Heart left ventricle (tissue), 16 donors: ENCODE measurements around the gene TTLL1. TPM values are rescaled to one million over a fixed set of nuclear protein-coding genes. Genes with fewer than 3 reads are reported as not detected.

Experiments used
- ATAC-seq, 4 donors: fragments of 200-7000 bp; cut with Tn5 transposase; one replicate each; pipeline ENCODE4 v1.9.1; 2020 to 2022; ENCODE audit warnings: moderate library complexity in 4 of 4, mild to moderate bottlenecking in 3 of 4, moderate number of reproducible peaks in 1 of 4
- DNase-seq, 5 donors: peaks; one replicate each; pipeline ENCODE4 v3.0.0-alpha.2; 2020
- H3K27ac ChIP-seq, 12 donors: fragments of 200-600 bp; sonication (generic) in 4 of 12; one replicate each; pipeline versions ENCODE4 v1.5.0 to v1.8.0; 2016 to 2022; ENCODE audit warnings: mild to moderate bottlenecking in 2 of 12
- H3K27me3 ChIP-seq, 9 donors: fragments of 200-600 bp; sonication (generic) in 2 of 9; one replicate each; pipeline versions ENCODE4 v1.5.1 to v1.8.0; 2016 to 2022; ENCODE audit warnings: mild to moderate bottlenecking in 3 of 9
- H3K36me3 ChIP-seq, 9 donors: fragments of 200-600 bp; sonication (generic) in 2 of 9; one replicate each; pipeline versions ENCODE4 v1.5.0 to v1.8.0; 2018 to 2022; ENCODE audit warnings: mild to moderate bottlenecking in 2 of 9
- H3K4me1 ChIP-seq, 12 donors: fragments of 200-600 bp; sonication (generic) in 4 of 12; one replicate each; pipeline versions ENCODE4 v1.5.0 to v1.8.0; 2016 to 2022; ENCODE audit warnings: mild to moderate bottlenecking in 3 of 12
- H3K4me3 ChIP-seq, 12 donors: fragments of 200-600 bp; sonication (generic) in 4 of 12; one replicate each; pipeline versions ENCODE4 v1.5.0 to v1.8.0; 2017 to 2022; ENCODE audit warnings: mild to moderate bottlenecking in 9 of 12, moderate library complexity in 4 of 12
- H3K9me3 ChIP-seq, 12 donors: fragments of 200-600 bp; sonication (generic) in 4 of 12; one replicate each; pipeline versions ENCODE4 v1.5.0 to v1.8.0; 2016 to 2022; ENCODE audit warnings: mild to moderate bottlenecking in 1 of 12
- POLR2A ChIP-seq, 2 donors: fragments of 450-650 bp; IDR thresholded peaks; one replicate each; pipeline ENCODE4 v1.6.1; 2017; ENCODE audit warnings: antibody characterized with exemption in 2 of 2, mild to moderate bottlenecking in 2 of 2, moderate library complexity in 2 of 2
- WGBS, 4 donors: extraction: QIAGEN DNeasy Blood & Tissue Kit in 2 of 4; methylation state at CpG; one replicate each; pipeline versions ENCODE4 v1.1.5 to v1.1.7; 2013 to 2018; 5-methylcytosine and 5-hydroxymethylcytosine counted together
- intact Hi-C, 10 donors: fragments of 100-400 bp; cut with DNase I; formaldehyde crosslinking; loops; one replicate each; pipeline versions ENCODE4 v1.11.1 to v1.14.2; 2022
- long read RNA-seq, 3 donors: library from polyadenylated mRNA; unstranded; transcript quantifications; one replicate each; pipeline ENCODE4 v2.0.0, GENCODE V29; 2020 to 2021
- polyA plus RNA-seq, 2 donors: library from polyadenylated mRNA; stranded (reverse); fragments of 200-250 nt; gene quantifications; one replicate each; pipeline ENCODE4 v1.2.3, GENCODE V29; 2013
- total RNA-seq, 9 donors: library from RNA; depleted of rRNA in 2 of 9; stranded (reverse); fragments of >200 nt in 2 of 9; fragmentation: NEBNext Ultra II Directional in 3 of 9; extraction: Animal tissue kit (Norgen Biotek cat#: 25700) in 3 of 9; gene quantifications; one replicate each; pipeline versions ENCODE4 v1.1.0 to v1.2.4, GENCODE V29; 2016 to 2023
- TF ChIP-seq, protein P1 (sequence below), 12 donors: fragments of 200-600 bp; sonication (generic) in 4 of 12; IDR thresholded peaks; one replicate each; pipeline versions ENCODE4 v1.5.0 to v1.8.0; 2018 to 2022; ENCODE audit warnings: antibody characterized with exemption in 12 of 12, mild to moderate bottlenecking in 5 of 12
- donor health status: ischemic (EF 13 %, LVEDD 7.1; RV severe dilation, severe dysfunction).
- donor health status: healthy with polysubstance abuse.
- donor health status: DM: no; HTN: yes; CAD: no.
- donor health status: DM: no; HTN: no; CAD: no.
- donor health status: ischemic (EF 25% LVEDD 6.9; RV normal size, moderate dysfunction).
- donor health status: ischemic (EF 25% LVEDD 5.7; RV mildly dilated, moderate dysfunction).
- donor health status: healthy.
- donor health status: DM: yes; HTN: yes; CAD: no.
- donor health status: ischemic (EF 35%, LVEDD 5.7; RV mildly dilated, moderate dysfunction).
- donor health status: nonischemic (EF 11% LVEDD 7.7; RV severe dilation, severe dysfunction).
- donor health status: DM: yes; HTN: yes; CAD: no.
- donor health status: PGD.
- donor health status: ischemic (EF 29% LVEDD 5.4; RV normal size, mild dysfunction).
- donor health status: nonischemic (EF 23%, LVEDD 6.1; RV moderate dilation, normal function).

Gene TTLL1
- total RNA-seq (10 to 100 TPM in 4 of 9 donors, 1 to 10 TPM in 5; 4.4 to 13.2 (median 8.4) TPM), polyA plus RNA-seq (1 to 10 TPM; 4.7 to 5.2 TPM)
- long read RNA-seq, donor 1, transcript TTLL1-201 (11 exons, 1,645 nt) = major isoform, 19 of 25 reads
- long read RNA-seq, donor 1, partial matches to known transcripts = 4 of 25 reads
- long read RNA-seq, donor 1, other reads (novel, unspliced or antisense) = 0 of 25 reads
- long read RNA-seq, donor 2, transcript TTLL1-201 (11 exons, 1,645 nt) = major isoform, 42 of 55 reads
- long read RNA-seq, donor 2, partial matches to known transcripts = 6 of 55 reads
- long read RNA-seq, donor 2, other reads (novel, unspliced or antisense) = 5 of 55 reads
- long read RNA-seq, donor 3, transcript TTLL1-201 (11 exons, 1,645 nt) = major isoform, 8 of 14 reads
- long read RNA-seq, donor 3, partial matches to known transcripts = 4 of 14 reads
- long read RNA-seq, donor 3, other reads (novel, unspliced or antisense) = 1 of 14 reads

DNA sequence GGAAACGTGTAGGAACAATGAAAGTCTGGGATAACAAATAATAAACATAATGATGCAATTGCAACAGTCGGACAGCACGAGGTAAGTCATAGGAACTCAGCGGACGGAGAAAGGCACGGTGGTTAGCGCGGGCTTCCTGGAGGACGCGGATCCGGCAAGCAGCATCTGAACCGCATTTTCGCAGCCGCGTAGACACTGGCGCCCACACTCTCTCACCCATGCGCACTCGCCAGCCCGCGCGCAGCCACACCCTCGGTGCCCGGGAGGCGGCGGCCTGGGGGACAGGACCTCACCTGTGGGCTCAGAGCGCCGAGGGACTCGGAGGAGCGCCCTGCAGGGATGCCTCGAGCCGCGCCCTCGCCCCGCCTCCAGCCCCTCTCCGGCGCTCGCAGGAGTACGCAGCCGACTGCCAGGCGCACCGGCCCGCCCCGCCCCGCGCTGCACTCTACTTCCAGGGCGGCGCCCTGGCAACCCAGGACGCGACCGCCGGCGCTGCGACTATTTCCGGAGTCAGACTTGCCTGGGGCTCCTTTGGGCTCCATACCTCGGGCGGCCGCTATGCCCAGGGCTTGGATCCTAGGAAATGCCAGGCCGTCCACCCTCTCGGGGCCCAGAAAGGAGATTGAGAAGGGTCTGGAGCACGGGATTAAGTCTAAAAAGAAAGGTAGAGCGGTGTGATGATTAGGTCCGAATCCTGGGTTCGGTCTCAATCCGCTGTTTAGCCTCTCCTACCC lies at the start of gene TTLL1:
Gene TTLL1 (minus strand): TSS at position 408 of the 734 bp plus-strand sequence. CDS start 13,805 bp downstream, outside the sequence.
- 4 to 8% (median 5%) methylated on average over 39 to 64 of the region's 64 CpGs for WGBS, 4 donors

DNA sequence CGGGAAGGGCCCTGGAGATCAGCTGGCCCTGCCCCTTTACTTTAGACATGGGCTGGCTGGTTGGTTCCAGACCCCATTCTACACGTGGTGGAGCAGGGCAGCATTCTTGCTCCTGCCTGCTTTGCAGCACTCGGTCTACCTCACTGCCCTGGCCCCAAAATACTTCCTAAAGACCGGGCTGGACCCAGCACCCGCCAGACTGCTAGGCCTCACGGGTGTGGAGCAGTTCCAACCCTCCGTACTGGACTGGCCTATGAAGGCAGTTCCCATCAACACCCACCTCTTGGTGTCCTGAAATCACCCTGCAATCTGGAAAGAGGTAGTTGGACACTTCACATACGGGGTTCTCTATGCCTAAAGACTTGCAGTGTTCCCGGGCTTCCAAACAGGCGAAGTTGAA lies 47.6 kb upstream of the TTLL1 start:
- peak in 2 of 4 donors; percentile 16 to 32 for ATAC-seq
- peaks cover 0 to 91% (median 72%) of the 10 kb centered on the region in 9 donors for H3K36me3 ChIP-seq

More for the DNA sequence above, at the start of gene TTLL1:
- Histone ChIP-seq H3K9me3 (no peaks in the 10 kb centered on the region), H3K27me3 (no peaks in the 10 kb centered on the region), H3K36me3 (no peaks in the 10 kb centered on the region), H3K27ac (peak within 1 kb of the TSS in 11 of 12 donors; percentile 47 to 77 (median 67)), H3K4me1 (peaks cover 0 to 30% (median 12%) of the 10 kb centered on the region in 12 donors), H3K4me3 (peak within 1 kb of the TSS; percentile 38 to 96 (median 84))
- peak in 1 of 2 donors; percentile 42 for TF ChIP-seq POLR2A (IDR thresholded peaks at IDR 0.05)
- TF ChIP-seq, protein P1, sequence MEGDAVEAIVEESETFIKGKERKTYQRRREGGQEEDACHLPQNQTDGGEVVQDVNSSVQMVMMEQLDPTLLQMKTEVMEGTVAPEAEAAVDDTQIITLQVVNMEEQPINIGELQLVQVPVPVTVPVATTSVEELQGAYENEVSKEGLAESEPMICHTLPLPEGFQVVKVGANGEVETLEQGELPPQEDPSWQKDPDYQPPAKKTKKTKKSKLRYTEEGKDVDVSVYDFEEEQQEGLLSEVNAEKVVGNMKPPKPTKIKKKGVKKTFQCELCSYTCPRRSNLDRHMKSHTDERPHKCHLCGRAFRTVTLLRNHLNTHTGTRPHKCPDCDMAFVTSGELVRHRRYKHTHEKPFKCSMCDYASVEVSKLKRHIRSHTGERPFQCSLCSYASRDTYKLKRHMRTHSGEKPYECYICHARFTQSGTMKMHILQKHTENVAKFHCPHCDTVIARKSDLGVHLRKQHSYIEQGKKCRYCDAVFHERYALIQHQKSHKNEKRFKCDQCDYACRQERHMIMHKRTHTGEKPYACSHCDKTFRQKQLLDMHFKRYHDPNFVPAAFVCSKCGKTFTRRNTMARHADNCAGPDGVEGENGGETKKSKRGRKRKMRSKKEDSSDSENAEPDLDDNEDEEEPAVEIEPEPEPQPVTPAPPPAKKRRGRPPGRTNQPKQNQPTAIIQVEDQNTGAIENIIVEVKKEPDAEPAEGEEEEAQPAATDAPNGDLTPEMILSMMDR (IDR thresholded peaks at IDR 0.05) = peak in 2 of 12 donors; percentile 14 to 15
- DNase-seq (peak; percentile 90 to 95 (median 93)), ATAC-seq (peak; percentile 90 to 95 (median 93))
- intact Hi-C loops = loop anchor here in 4 of 10 donors (2.0 to 10.0 kb wide), 5 partner anchors 64 to 308 kb away; no protein-coding TSS in a partner anchor

DNA sequence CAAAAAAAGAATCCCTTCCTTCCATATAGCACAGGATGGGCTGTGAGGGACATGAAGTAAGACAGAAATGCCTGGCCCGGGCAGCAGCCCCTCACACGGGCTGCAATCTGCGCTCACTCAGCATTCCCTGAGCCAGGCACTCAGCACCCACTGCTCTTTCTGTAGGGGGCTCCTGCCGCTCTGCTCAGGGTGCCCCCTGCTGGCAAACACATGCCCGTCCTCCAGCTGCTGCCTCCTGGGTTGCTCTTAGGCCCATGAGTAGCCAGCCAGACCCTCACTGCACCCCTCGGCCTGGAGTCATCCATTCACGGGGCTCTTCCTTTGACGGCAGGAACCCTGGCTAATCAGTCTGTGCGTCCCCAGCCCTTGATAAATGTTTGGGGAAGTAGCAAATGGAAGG lies 47.1 kb upstream of the TTLL1 start:
- Histone ChIP-seq H3K27me3 (no peaks in the 10 kb centered on the region), H3K4me1 (peaks cover 0 to 35% (median 19%) of the 10 kb centered on the region in 12 donors), H3K9me3 (no peaks in the 10 kb centered on the region), H3K4me3 (no peak overlapping the region), H3K27ac (peak overlapping the region in 7 of 12 donors; percentile 10 to 55 (median 22)), H3K36me3 (peaks cover 0 to 96% (median 75%) of the 10 kb centered on the region in 9 donors)
- intact Hi-C loops = loop anchor here in 1 of 10 donors (10.0 kb wide), 1 partner anchor 61 kb away; no protein-coding TSS in a partner anchor
- 27 to 44% (median 31%) methylated on average over 7 to 9 of the region's 9 CpGs for WGBS, 4 donors
- ATAC-seq = peak; percentile 39 to 67 (median 63)
- peak in 4 of 5 donors; percentile 40 to 71 (median 62) for DNase-seq
- TF ChIP-seq POLR2A (IDR thresholded peaks at IDR 0.05) = no peak
- TF ChIP-seq, protein P1 (IDR thresholded peaks at IDR 0.05) = peak; percentile 40 to 71 (median 63)

More for the DNA sequence above, 47.6 kb upstream of the TTLL1 start:
- H3K4me3 ChIP-seq = no peak overlapping the region
- no peaks in the 10 kb centered on the region for H3K9me3 ChIP-seq
- 35 to 59% (median 50%) methylated on average over 6 to 10 of the region's 10 CpGs for WGBS, 4 donors
- intact Hi-C loops = loop anchor here in 1 of 10 donors (10.0 kb wide), 1 partner anchor 62 kb away; no protein-coding TSS in a partner anchor
- H3K27me3 ChIP-seq = no peaks in the 10 kb centered on the region
- no peak for DNase-seq
- peak overlapping the region in 7 of 12 donors; percentile 10 to 55 (median 22) for H3K27ac ChIP-seq
- TF ChIP-seq, protein P1 (IDR thresholded peaks at IDR 0.05) = no peak
- TF ChIP-seq POLR2A (IDR thresholded peaks at IDR 0.05) = no peak
- H3K4me1 ChIP-seq = peaks cover 0 to 35% (median 17%) of the 10 kb centered on the region in 12 donors
